ENCODE data around the gene PRR33.

DNA sequence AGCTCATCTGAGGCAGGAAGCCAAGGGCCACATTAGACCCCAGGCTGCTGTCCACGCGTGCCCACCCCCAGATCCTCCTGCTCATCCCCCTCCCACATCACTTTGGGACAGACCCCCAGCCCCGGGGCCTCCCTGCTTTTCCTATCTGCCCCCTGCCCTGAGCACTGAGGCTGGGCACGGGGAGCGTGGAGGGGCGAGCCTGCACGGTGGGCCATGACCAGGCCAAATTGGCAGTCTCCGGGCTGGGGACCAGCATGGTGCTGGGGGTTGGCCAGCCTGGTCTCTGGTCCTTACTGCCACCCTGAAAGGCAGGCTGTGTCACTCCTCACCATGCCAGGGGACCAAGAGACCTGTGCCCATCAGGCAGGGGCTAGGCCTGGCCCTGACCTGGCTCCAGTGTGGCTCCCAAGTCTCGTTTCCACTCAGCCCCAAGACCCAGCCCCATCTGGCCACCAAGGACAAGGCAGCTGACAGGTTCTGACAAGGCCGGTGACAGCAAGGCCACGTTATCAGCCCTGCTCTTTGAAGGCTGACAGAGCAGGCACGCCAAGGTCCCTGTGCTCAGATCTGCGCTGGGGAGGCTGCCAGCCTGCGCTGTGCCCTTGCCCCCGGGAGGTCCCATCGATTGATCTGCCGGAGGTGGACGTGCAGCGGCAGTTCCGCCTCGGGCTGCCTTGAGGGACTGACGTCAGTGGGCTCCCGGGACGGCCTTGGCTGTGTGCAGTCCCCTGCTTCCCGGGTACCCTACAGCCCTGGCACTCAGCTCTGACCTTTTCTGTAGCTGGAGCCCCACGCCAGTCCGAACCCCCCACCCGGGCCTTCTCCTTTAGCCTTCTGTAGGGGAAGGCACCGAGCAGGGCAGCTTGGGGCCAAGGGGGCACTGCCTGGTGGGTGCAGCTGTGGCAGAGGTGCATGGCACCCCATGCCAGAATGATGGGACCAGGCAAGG is 49.3 kb downstream of the PRR33 start:
- TF ChIP-seq RAD21 (IDR thresholded peaks at IDR 0.05; ENCODE audit: low read depth): no peak
- TF ChIP-seq, protein P1, sequence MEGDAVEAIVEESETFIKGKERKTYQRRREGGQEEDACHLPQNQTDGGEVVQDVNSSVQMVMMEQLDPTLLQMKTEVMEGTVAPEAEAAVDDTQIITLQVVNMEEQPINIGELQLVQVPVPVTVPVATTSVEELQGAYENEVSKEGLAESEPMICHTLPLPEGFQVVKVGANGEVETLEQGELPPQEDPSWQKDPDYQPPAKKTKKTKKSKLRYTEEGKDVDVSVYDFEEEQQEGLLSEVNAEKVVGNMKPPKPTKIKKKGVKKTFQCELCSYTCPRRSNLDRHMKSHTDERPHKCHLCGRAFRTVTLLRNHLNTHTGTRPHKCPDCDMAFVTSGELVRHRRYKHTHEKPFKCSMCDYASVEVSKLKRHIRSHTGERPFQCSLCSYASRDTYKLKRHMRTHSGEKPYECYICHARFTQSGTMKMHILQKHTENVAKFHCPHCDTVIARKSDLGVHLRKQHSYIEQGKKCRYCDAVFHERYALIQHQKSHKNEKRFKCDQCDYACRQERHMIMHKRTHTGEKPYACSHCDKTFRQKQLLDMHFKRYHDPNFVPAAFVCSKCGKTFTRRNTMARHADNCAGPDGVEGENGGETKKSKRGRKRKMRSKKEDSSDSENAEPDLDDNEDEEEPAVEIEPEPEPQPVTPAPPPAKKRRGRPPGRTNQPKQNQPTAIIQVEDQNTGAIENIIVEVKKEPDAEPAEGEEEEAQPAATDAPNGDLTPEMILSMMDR (IDR thresholded peaks at IDR 0.05 in 2 of 3, conservative IDR thresholded peaks at IDR 0.05 in 1 of 3; ENCODE audit: borderline replicate concordance in 1 of 3, insufficient read depth in 1 of 3, low read depth in 2 of 3, low read length in 2 of 3): no peak
